Karpas-422 (cell line): ENCODE measurements around the gene MSH3. TPM values are rescaled to one million over a fixed set of nuclear protein-coding genes. Genes with fewer than 3 reads are reported as not detected.
A peak's percentile ranks its signal among the peaks of the same experiment; 100 is the strongest.

Experiments used
- DNase-seq: peaks from one replicate; pipeline ENCODE4 v3.0.0-alpha.2; 2015
- H2AFZ ChIP-seq: fragments of 200-600 bp; sonication (generic); 2 replicates; pipeline ENCODE4 v1.6.1; 2014; ENCODE audit warnings: antibody characterized with exemption, low read length, mixed read lengths
- H3K27ac ChIP-seq: fragments of 200-600 bp; sonication (generic); 2 replicates; pipeline ENCODE4 v1.5.1; 2014; ENCODE audit warnings: mild to moderate bottlenecking, low read length, moderate library complexity
- H3K27me3 ChIP-seq: fragments of 200-600 bp; sonication (generic); 2 replicates; pipeline ENCODE4 v1.6.1; 2014; ENCODE audit warnings: low read length, mixed read lengths
- H3K36me3 ChIP-seq: fragments of 200-600 bp; sonication (generic); 2 replicates; pipeline ENCODE4 v1.6.1; 2014; ENCODE audit warnings: low read length, mixed read lengths; ENCODE audit not compliant: insufficient read depth
- H3K4me1 ChIP-seq: fragments of 200-600 bp; sonication (generic); 2 replicates; pipeline ENCODE4 v1.6.1; 2014; ENCODE audit warnings: mild to moderate bottlenecking, low read length, mixed read lengths
- H3K4me2 ChIP-seq: fragments of 200-600 bp; sonication (generic); 2 replicates; pipeline ENCODE4 v1.6.1; 2014; ENCODE audit warnings: low read length, low read depth, mild to moderate bottlenecking; ENCODE audit not compliant: poor library complexity, severe bottlenecking
- H3K4me3 ChIP-seq: fragments of 200-600 bp; sonication (generic); 2 replicates; pipeline ENCODE4 v1.5.1; 2014; ENCODE audit warnings: mild to moderate bottlenecking, antibody characterized with exemption, low read length, mixed read lengths
- H3K79me2 ChIP-seq: fragments of 200-600 bp; sonication (generic); 2 replicates; pipeline ENCODE4 v1.6.1; 2014; ENCODE audit warnings: mild to moderate bottlenecking, low read length, mixed read lengths
- H3K9ac ChIP-seq: fragments of 200-600 bp; sonication (generic); 2 replicates; pipeline ENCODE4 v1.6.0; 2014; ENCODE audit warnings: low read length
- H3K9me2 ChIP-seq: fragments of 200-600 bp; sonication (generic), shearing (Covaris generic); replicated peaks from 2 replicates; pipeline ENCODE4 v1.6.0; 2014; ENCODE audit warnings: mild to moderate bottlenecking, low read length, moderate library complexity; ENCODE audit not compliant: insufficient read depth
- H3K9me3 ChIP-seq: fragments of 300-700, 200-600 bp; sonication (generic); 2 replicates; pipeline ENCODE4 v1.6.1; 2014; ENCODE audit warnings: low read length, mixed read lengths
- H4K20me1 ChIP-seq: fragments of 200-600 bp; sonication (generic); 2 replicates; pipeline ENCODE4 v1.6.1; 2014; ENCODE audit warnings: mild to moderate bottlenecking, antibody characterized with exemption, low read length, low read depth; ENCODE audit not compliant: insufficient read depth
- total RNA-seq: library from RNA; depleted of rRNA; stranded (reverse); fragments of >200 nt; shearing (Covaris generic); gene quantifications from 2 replicates; pipeline ENCODE4 v1.2.3, GENCODE V29; 2014; ENCODE audit warnings: low replicate concordance

Gene MSH3
- total RNA-seq, 1 experiment from 2014 or later = 24.6 TPM

- DNase-seq = peak; percentile 53
- Histone ChIP-seq H3K4me1 (peaks cover 33% of the 10 kb centered on the region), H3K36me3 (peaks cover 10% of the 10 kb centered on the region), H3K9me3 (no peaks in the 10 kb centered on the region), H2AFZ (no peak overlapping the region), H3K27me3 (no peaks in the 10 kb centered on the region), H3K9me2 (no peaks in the 10 kb centered on the region), H3K27ac (no peak overlapping the region), H3K9ac (no peak overlapping the region), H3K4me3 (no peak overlapping the region), H4K20me1 (no peaks in the 10 kb centered on the region), H3K4me2 (no peak overlapping the region), H3K79me2 (peaks cover 58% of the 10 kb centered on the region)
These were observed 34.4 kb downstream of the MSH3 start for GRCh38 chr5:80688648-80689420.

- DNase-seq = no peak
- peaks cover 52% of the 10 kb centered on the region for H3K79me2 ChIP-seq
- H3K27ac ChIP-seq = no peak overlapping the region
- H3K4me3 ChIP-seq = no peak overlapping the region
- H3K9ac ChIP-seq = no peak overlapping the region
- H3K27me3 ChIP-seq = no peaks in the 10 kb centered on the region
- peaks cover 3% of the 10 kb centered on the region; the same call in 1 of the 2 replicates for H3K36me3 ChIP-seq
- no peaks in the 10 kb centered on the region for H4K20me1 ChIP-seq
- H3K9me3 ChIP-seq = no peaks in the 10 kb centered on the region
- no peaks in the 10 kb centered on the region for H3K9me2 ChIP-seq
- no peak overlapping the region for H2AFZ ChIP-seq
- H3K4me2 ChIP-seq = no peak overlapping the region
- H3K4me1 ChIP-seq = peaks cover 33% of the 10 kb centered on the region
These were observed 35.2 kb downstream of the MSH3 start for GRCh38 chr5:80689627-80690026.

GRCh38 chr5:80695666-80696065 is 41.2 kb downstream of the MSH3 start:
- Histone ChIP-seq H2AFZ (no peak overlapping the region), H3K27me3 (no peaks in the 10 kb centered on the region), H3K4me3 (no peak overlapping the region), H4K20me1 (no peaks in the 10 kb centered on the region), H3K4me1 (no peaks in the 10 kb centered on the region), H3K9ac (no peak overlapping the region), H3K9me3 (no peaks in the 10 kb centered on the region), H3K27ac (no peak overlapping the region), H3K9me2 (no peaks in the 10 kb centered on the region), H3K36me3 (no peaks in the 10 kb centered on the region; the same call in 1 of the 2 replicates), H3K4me2 (no peak overlapping the region), H3K79me2 (peaks cover 20% of the 10 kb centered on the region)
- DNase-seq = no peak

- no peaks in the 10 kb centered on the region for H3K4me1 ChIP-seq
- DNase-seq = no peak
- H3K27ac ChIP-seq = no peak overlapping the region
- peaks cover 20% of the 10 kb centered on the region for H3K79me2 ChIP-seq
- H3K9ac ChIP-seq = no peak overlapping the region
- no peak overlapping the region for H2AFZ ChIP-seq
- no peaks in the 10 kb centered on the region; the same call in 1 of the 2 replicates for H3K36me3 ChIP-seq
- no peak overlapping the region for H3K4me2 ChIP-seq
- H3K9me3 ChIP-seq = no peaks in the 10 kb centered on the region
- H3K4me3 ChIP-seq = no peak overlapping the region
- H4K20me1 ChIP-seq = no peaks in the 10 kb centered on the region
- no peaks in the 10 kb centered on the region for H3K27me3 ChIP-seq
- H3K9me2 ChIP-seq = no peaks in the 10 kb centered on the region
These were observed 42.0 kb downstream of the MSH3 start for GRCh38 chr5:80696450-80696849.

GRCh38 chr5:80697100-80697499 is 42.6 kb downstream of the MSH3 start:
- Histone ChIP-seq H3K79me2 (peaks cover 20% of the 10 kb centered on the region), H3K4me2 (no peak overlapping the region), H3K27ac (no peak overlapping the region), H3K27me3 (no peaks in the 10 kb centered on the region), H3K9me2 (no peaks in the 10 kb centered on the region), H3K9ac (no peak overlapping the region), H3K4me3 (no peak overlapping the region), H4K20me1 (no peaks in the 10 kb centered on the region), H3K36me3 (peaks cover 1% of the 10 kb centered on the region), H3K9me3 (no peaks in the 10 kb centered on the region), H2AFZ (no peak overlapping the region), H3K4me1 (no peaks in the 10 kb centered on the region)
- DNase-seq = no peak

- H3K9me3 ChIP-seq = no peaks in the 10 kb centered on the region
- peaks cover 4% of the 10 kb centered on the region for H3K36me3 ChIP-seq
- no peak overlapping the region for H3K27ac ChIP-seq
- no peaks in the 10 kb centered on the region for H4K20me1 ChIP-seq
- no peak overlapping the region for H3K4me2 ChIP-seq
- H3K79me2 ChIP-seq = peaks cover 20% of the 10 kb centered on the region
- H3K4me1 ChIP-seq = peaks cover 7% of the 10 kb centered on the region
- H3K9ac ChIP-seq = no peak overlapping the region
- H3K4me3 ChIP-seq = no peak overlapping the region
- DNase-seq = no peak
- H3K27me3 ChIP-seq = no peaks in the 10 kb centered on the region
- no peaks in the 10 kb centered on the region for H3K9me2 ChIP-seq
- H2AFZ ChIP-seq = no peak overlapping the region
These were observed 43.9 kb downstream of the MSH3 start for GRCh38 chr5:80698369-80698768.

- Histone ChIP-seq H3K4me3 (no peak overlapping the region), H3K36me3 (peaks cover 4% of the 10 kb centered on the region), H3K9me3 (no peaks in the 10 kb centered on the region), H3K9me2 (no peaks in the 10 kb centered on the region), H3K79me2 (peaks cover 13% of the 10 kb centered on the region; the same call in 1 of the 2 replicates), H2AFZ (no peak overlapping the region), H3K27me3 (no peaks in the 10 kb centered on the region), H3K9ac (no peak overlapping the region), H3K4me1 (peaks cover 16% of the 10 kb centered on the region), H3K27ac (no peak overlapping the region), H4K20me1 (no peaks in the 10 kb centered on the region), H3K4me2 (no peak overlapping the region)
- no peak for DNase-seq
These were observed 47.1 kb downstream of the MSH3 start for GRCh38 chr5:80701597-80701996.

GRCh38 chr5:80703291-80703690 is 48.8 kb downstream of the MSH3 start:
- H2AFZ ChIP-seq = no peak overlapping the region
- H3K79me2 ChIP-seq = peaks cover 12% of the 10 kb centered on the region; the same call in 1 of the 2 replicates
- H3K4me1 ChIP-seq = peaks cover 16% of the 10 kb centered on the region
- H3K9ac ChIP-seq = no peak overlapping the region
- no peak for DNase-seq
- H3K4me3 ChIP-seq = no peak overlapping the region
- peak overlapping the region; percentile 20; the same call in 1 of the 2 replicates for H3K27ac ChIP-seq
- no peaks in the 10 kb centered on the region for H4K20me1 ChIP-seq
- peaks cover 9% of the 10 kb centered on the region for H3K36me3 ChIP-seq
- H3K9me2 ChIP-seq = no peaks in the 10 kb centered on the region
- peak overlapping the region; percentile 8 for H3K4me2 ChIP-seq
- no peaks in the 10 kb centered on the region for H3K27me3 ChIP-seq
- H3K9me3 ChIP-seq = no peaks in the 10 kb centered on the region
